ENCODE data around the gene TEX9.

TEX9 gene

DNA sequence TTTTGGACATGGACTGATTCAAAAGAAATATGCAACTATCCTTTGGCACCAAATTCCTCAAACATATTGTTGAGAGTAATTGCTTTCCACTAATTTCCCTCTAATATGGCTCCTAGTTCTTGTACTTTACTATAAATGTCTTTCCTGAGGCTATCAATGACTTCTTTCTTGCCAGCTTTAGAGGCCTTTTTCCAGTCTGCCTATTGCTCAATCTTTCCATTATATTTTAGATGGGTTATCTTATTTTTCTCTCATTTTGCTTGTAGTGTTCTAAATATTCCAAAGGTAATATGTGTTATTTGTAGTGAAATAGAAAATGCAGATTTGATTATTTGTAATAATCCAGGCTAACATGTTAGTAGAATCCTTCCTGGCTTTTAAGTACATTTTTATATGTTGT, 11.5 kb upstream of the TEX9 start:
- TF ChIP-seq, protein P1, sequence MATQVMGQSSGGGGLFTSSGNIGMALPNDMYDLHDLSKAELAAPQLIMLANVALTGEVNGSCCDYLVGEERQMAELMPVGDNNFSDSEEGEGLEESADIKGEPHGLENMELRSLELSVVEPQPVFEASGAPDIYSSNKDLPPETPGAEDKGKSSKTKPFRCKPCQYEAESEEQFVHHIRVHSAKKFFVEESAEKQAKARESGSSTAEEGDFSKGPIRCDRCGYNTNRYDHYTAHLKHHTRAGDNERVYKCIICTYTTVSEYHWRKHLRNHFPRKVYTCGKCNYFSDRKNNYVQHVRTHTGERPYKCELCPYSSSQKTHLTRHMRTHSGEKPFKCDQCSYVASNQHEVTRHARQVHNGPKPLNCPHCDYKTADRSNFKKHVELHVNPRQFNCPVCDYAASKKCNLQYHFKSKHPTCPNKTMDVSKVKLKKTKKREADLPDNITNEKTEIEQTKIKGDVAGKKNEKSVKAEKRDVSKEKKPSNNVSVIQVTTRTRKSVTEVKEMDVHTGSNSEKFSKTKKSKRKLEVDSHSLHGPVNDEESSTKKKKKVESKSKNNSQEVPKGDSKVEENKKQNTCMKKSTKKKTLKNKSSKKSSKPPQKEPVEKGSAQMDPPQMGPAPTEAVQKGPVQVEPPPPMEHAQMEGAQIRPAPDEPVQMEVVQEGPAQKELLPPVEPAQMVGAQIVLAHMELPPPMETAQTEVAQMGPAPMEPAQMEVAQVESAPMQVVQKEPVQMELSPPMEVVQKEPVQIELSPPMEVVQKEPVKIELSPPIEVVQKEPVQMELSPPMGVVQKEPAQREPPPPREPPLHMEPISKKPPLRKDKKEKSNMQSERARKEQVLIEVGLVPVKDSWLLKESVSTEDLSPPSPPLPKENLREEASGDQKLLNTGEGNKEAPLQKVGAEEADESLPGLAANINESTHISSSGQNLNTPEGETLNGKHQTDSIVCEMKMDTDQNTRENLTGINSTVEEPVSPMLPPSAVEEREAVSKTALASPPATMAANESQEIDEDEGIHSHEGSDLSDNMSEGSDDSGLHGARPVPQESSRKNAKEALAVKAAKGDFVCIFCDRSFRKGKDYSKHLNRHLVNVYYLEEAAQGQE (IDR thresholded peaks at IDR 0.05; ENCODE audit: insufficient read depth in 1 of 2, low read depth in 2 of 2, low read length in 2 of 2), result no peak
- TF ChIP-seq POLR2AphosphoS5 (IDR thresholded peaks at IDR 0.05; ENCODE audit: low read depth, low read length), result no peak
- TF ChIP-seq SIN3A (IDR thresholded peaks at IDR 0.05; ENCODE audit: borderline replicate concordance, insufficient read depth, low read length), result no peak
- TF ChIP-seq FOXP2 (optimal IDR thresholded peaks at IDR 0.05; ENCODE audit: borderline replicate concordance, extremely low read depth, extremely low read length, insufficient read depth), result no peak
- TF ChIP-seq TAF1 (IDR thresholded peaks at IDR 0.05; ENCODE audit: borderline replicate concordance, insufficient read depth, low read length), result no peak

DNA sequence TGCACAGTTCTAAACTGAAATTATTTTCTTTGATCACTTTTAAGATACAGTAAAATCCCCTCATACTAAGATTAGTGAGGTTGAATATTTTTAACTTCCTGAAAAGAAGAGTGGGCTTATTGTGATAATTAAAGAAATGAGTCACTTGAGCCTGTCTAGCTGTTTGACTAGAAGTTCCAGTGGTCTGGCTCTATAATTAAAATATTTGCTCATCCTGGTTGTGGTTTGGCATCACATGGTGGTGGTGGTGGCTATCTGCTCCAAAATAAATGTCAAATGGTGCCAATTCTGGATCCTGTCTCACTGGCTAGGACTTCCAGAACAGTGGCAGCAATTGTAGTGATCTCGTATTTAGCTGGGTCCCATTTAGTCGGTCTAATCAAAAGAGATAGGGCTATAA, 8.6 kb upstream of the TEX9 start:
- no peak for TF ChIP-seq SIN3A (IDR thresholded peaks at IDR 0.05; ENCODE audit: borderline replicate concordance, insufficient read depth, low read length)
- no peak for TF ChIP-seq TAF1 (IDR thresholded peaks at IDR 0.05; ENCODE audit: borderline replicate concordance, insufficient read depth, low read length)
- TF ChIP-seq FOXP2 (optimal IDR thresholded peaks at IDR 0.05; ENCODE audit: borderline replicate concordance, extremely low read depth, extremely low read length, insufficient read depth), result no peak
- TF ChIP-seq, protein P1 (IDR thresholded peaks at IDR 0.05; ENCODE audit: insufficient read depth in 1 of 2, low read depth in 2 of 2, low read length in 2 of 2), result no peak
- no peak for TF ChIP-seq POLR2AphosphoS5 (IDR thresholded peaks at IDR 0.05; ENCODE audit: low read depth, low read length)

DNA sequence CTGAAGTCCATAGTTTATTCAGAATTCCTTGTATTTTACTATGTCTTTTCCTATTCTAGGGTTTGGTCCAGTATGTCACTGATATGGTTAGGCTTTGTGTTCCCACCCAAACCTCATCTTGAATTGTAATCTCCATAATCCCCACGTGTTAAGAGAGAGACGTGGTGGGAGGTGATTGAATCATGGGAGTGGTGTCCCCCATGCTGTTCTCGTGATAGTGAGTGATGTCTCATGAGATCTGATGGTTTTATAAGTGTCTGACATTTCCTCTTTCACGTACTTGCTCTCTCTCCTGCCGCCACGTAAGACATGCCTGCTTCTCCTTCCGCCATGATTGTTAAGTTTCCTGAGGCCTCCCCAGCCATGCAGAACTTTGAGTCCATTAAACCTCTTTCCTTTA, 6.6 kb upstream of the TEX9 start:
- TF ChIP-seq TAF1 (IDR thresholded peaks at IDR 0.05; ENCODE audit: borderline replicate concordance, insufficient read depth, low read length), result no peak
- TF ChIP-seq FOXP2 (optimal IDR thresholded peaks at IDR 0.05; ENCODE audit: borderline replicate concordance, extremely low read depth, extremely low read length, insufficient read depth), result no peak
- TF ChIP-seq POLR2AphosphoS5 (IDR thresholded peaks at IDR 0.05; ENCODE audit: low read depth, low read length), result no peak
- TF ChIP-seq, protein P1 (IDR thresholded peaks at IDR 0.05; ENCODE audit: insufficient read depth in 1 of 2, low read depth in 2 of 2, low read length in 2 of 2), result no peak
- TF ChIP-seq SIN3A (IDR thresholded peaks at IDR 0.05; ENCODE audit: borderline replicate concordance, insufficient read depth, low read length), result no peak

DNA sequence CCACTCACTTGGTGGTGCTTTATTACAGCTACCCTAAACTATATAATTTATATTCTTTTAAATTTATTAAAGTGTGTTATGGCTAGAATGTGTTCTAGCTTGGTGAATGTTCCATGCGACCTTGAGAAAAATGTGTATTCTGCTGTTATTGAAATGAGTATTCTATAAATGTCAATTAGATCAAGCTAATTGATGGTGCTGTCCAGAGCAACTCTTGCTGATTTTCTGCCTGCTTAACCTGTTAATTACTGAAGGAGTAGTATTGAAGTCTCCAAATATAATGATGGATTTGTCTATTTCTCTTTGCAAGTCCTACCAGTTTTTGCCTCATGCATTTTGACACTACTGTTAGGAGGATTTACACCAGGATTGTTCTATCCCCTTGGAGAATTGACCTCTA, 3.2 kb upstream of the TEX9 start:
- TF ChIP-seq FOXP2 (optimal IDR thresholded peaks at IDR 0.05; ENCODE audit: borderline replicate concordance, extremely low read depth, extremely low read length, insufficient read depth), result no peak
- no peak for TF ChIP-seq POLR2AphosphoS5 (IDR thresholded peaks at IDR 0.05; ENCODE audit: low read depth, low read length)
- no peak for TF ChIP-seq SIN3A (IDR thresholded peaks at IDR 0.05; ENCODE audit: borderline replicate concordance, insufficient read depth, low read length)
- TF ChIP-seq, protein P1 (IDR thresholded peaks at IDR 0.05; ENCODE audit: insufficient read depth in 1 of 2, low read depth in 2 of 2, low read length in 2 of 2), result no peak
- no peak for TF ChIP-seq TAF1 (IDR thresholded peaks at IDR 0.05; ENCODE audit: borderline replicate concordance, insufficient read depth, low read length)

DNA sequence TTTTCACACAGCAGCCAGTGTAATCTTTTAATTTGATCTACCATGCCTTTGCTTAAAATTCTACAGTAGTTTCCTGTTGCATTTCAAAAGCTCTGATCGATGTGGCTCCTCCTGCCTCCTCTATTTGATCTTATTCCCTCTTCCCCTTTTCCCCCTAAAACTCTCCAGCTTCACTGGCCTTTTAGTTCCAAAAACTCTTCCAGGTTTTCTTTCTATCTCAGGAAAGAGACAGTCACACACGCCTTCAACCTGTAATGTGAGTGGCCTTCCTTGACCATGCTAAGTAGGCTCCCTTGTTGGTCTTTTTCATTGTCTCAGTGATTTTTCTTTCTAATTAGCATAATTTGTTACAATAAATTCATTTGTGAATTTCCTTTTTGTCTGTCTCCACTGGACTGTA, 985 bp downstream of the TEX9 start:
- TF ChIP-seq TAF1 (IDR thresholded peaks at IDR 0.05; ENCODE audit: borderline replicate concordance, insufficient read depth, low read length) (no peak), FOXP2 (optimal IDR thresholded peaks at IDR 0.05; ENCODE audit: borderline replicate concordance, extremely low read depth, extremely low read length, insufficient read depth) (no peak), SIN3A (IDR thresholded peaks at IDR 0.05; ENCODE audit: borderline replicate concordance, insufficient read depth, low read length) (no peak), POLR2AphosphoS5 (IDR thresholded peaks at IDR 0.05; ENCODE audit: low read depth, low read length) (no peak)
- TF ChIP-seq, protein P1 (IDR thresholded peaks at IDR 0.05; ENCODE audit: insufficient read depth in 1 of 2, low read depth in 2 of 2, low read length in 2 of 2), result no peak

All from PFSK-1 (cell line).